Islet of Langerhans (tissue), 1 donor: ENCODE data around the gene COQ10A.

Experiments used
- FAIRE-seq: peaks from one replicate; lab custom pipeline; 2011; peaks lifted over from hg19 to GRCh38; lab: Jason Lieb, UNC

The COQ10A gene

GRCh38 chr12:56266693-56267442 is at the start of gene COQ10A:
Gene COQ10A (plus strand): TSS chr12:56266942. CDS start chr12:56267119, 177 bp downstream.
- FAIRE-seq = no peak

GRCh38 chr12:56219840-56220239 is 46.9 kb upstream of the COQ10A start:
- no peak for FAIRE-seq

- no peak for FAIRE-seq
Measured at GRCh38 chr12:56220611-56221231, 46.0 kb upstream of the COQ10A start.

GRCh38 chr12:56221232-56221756 is 45.4 kb upstream of the COQ10A start:
- no peak for FAIRE-seq

GRCh38 chr12:56221757-56222530 is 44.8 kb upstream of the COQ10A start, which contains the start of gene RNF41:
Gene RNF41 (minus strand): TSS chr12:56221922. CDS start chr12:56214047, 7,875 bp downstream.
- no peak for FAIRE-seq

GRCh38 chr12:56222531-56222895 is 44.2 kb upstream of the COQ10A start:
- no peak for FAIRE-seq

- no peak for FAIRE-seq
Measured at GRCh38 chr12:56223571-56224101, 43.1 kb upstream of the COQ10A start.

GRCh38 chr12:56224102-56224701 is 42.5 kb upstream of the COQ10A start, which contains the start of gene NABP2:
Gene NABP2 (plus strand): TSS chr12:56224342. CDS start chr12:56224857, 515 bp downstream.
- FAIRE-seq = no peak

- no peak for FAIRE-seq
Measured at GRCh38 chr12:56224954-56225353, 41.8 kb upstream of the COQ10A start.

- FAIRE-seq = no peak
Measured at GRCh38 chr12:56229082-56229481, 37.7 kb upstream of the COQ10A start.

GRCh38 chr12:56229916-56230431 is 36.8 kb upstream of the COQ10A start, which contains the start of gene SLC39A5:
Gene SLC39A5 (plus strand): TSS chr12:56230051. CDS start chr12:56231275, 1,224 bp downstream.
- no peak for FAIRE-seq

- FAIRE-seq = no peak
Measured at GRCh38 chr12:56230432-56231183, 36.1 kb upstream of the COQ10A start.

GRCh38 chr12:56231184-56231582 is 35.6 kb upstream of the COQ10A start:
- no peak for FAIRE-seq

- FAIRE-seq = no peak
Measured at GRCh38 chr12:56234746-56235436, 31.9 kb upstream of the COQ10A start.

- FAIRE-seq = no peak
Measured at GRCh38 chr12:56236091-56236490, 30.7 kb upstream of the COQ10A start.

GRCh38 chr12:56236985-56237384 is 29.8 kb upstream of the COQ10A start:
- no peak for FAIRE-seq

- no peak for FAIRE-seq
Measured at GRCh38 chr12:56237552-56237951, 29.2 kb upstream of the COQ10A start.

- no peak for FAIRE-seq
Measured at GRCh38 chr12:56241424-56242303, 25.1 kb upstream of the COQ10A start.

- no peak for FAIRE-seq
Measured at GRCh38 chr12:56242986-56243385, 23.8 kb upstream of the COQ10A start.
